Measurements from ENCODE around the gene IRX3. TPM values are rescaled to one million over a fixed set of nuclear protein-coding genes. Genes with fewer than 3 reads are reported as not detected.

The IRX3 gene
- total RNA-seq (under 1 TPM in 2 of 7 donors, not detected in 5; 0.13 to 0.23 TPM), polyA plus RNA-seq (under 1 TPM in 1 of 3 donors, not detected in 2; 0.03 TPM)
- long read RNA-seq, donor 1, result 0 reads
- long read RNA-seq, donor 2, result 0 reads

DNA sequence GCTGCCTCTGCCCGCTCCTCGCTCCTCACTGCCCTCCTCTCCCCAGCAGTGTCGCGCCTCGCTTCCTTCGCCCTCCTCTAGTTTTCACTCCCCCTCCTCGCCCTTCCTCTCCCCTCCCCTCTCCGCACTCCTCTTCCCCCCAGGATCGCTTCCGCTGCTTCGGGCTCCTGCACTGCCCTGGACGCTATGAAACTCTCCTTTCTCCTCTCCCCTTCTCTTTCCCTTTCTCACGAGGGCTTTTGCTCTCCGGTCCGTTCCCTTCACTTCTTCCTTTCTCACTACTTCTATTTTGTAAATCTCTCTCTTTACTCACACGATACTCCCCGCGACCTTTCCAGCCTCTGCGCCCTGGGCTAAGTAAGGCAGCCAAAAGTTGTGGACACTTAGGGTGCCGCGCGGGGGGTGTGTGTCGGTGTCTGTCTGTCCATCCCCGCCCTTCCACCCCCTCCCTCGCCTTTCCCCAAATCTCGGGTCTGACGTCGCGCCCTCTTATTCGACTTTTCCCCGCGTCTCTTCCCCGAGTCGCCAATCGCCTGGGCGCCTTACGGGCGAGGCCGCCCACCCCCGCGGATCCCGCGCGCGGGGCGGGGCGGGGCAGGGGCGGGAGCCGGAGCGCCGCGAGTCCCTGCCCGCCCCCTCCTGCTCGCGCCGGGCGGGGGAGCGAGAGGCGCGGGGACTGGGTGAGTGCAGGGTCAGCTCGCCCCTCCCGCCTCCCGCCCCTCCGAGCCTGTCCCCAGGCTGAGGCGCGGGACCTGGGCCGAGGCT, at the start of gene IRX3:
Gene IRX3 (minus strand): TSS at position 422 of the 765 bp plus-strand sequence. CDS start 737 bp downstream, outside the sequence.
- intact Hi-C loops (cut with DNase I; ENCODE audit: low total_unique reads), result no loop called here
- Histone ChIP-seq H3K9me3 (no peaks in the 10 kb centered on the region), H3K27me3 (replicated peaks in 1 of 7) (peaks cover 17 to 100% (median 98%) of the 10 kb centered on the region in 7 donors), H3K4me3 (peak within 1 kb of the TSS in 7 of 8 donors; percentile 20 to 63 (median 41)), H3K36me3 (no peaks in the 10 kb centered on the region), H3K4me1 (peaks cover 2 to 96% (median 68%) of the 10 kb centered on the region in 6 donors), H3K27ac (no peak within 1 kb of the TSS)
- WGBS, 5 donors, result 2 to 4% (median 2%) methylated on average over 48 to 67 of the region's 67 CpGs
- TF ChIP-seq POLR2AphosphoS5 (IDR thresholded peaks at IDR 0.05) (no peak), POLR2A (IDR thresholded peaks at IDR 0.05) (no peak)
- TF ChIP-seq, protein P1, sequence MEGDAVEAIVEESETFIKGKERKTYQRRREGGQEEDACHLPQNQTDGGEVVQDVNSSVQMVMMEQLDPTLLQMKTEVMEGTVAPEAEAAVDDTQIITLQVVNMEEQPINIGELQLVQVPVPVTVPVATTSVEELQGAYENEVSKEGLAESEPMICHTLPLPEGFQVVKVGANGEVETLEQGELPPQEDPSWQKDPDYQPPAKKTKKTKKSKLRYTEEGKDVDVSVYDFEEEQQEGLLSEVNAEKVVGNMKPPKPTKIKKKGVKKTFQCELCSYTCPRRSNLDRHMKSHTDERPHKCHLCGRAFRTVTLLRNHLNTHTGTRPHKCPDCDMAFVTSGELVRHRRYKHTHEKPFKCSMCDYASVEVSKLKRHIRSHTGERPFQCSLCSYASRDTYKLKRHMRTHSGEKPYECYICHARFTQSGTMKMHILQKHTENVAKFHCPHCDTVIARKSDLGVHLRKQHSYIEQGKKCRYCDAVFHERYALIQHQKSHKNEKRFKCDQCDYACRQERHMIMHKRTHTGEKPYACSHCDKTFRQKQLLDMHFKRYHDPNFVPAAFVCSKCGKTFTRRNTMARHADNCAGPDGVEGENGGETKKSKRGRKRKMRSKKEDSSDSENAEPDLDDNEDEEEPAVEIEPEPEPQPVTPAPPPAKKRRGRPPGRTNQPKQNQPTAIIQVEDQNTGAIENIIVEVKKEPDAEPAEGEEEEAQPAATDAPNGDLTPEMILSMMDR (IDR thresholded peaks at IDR 0.05 in 8 of 11, conservative IDR thresholded peaks at IDR 0.05 in 3 of 11), result no peak
- no peak for DNase-seq

DNA sequence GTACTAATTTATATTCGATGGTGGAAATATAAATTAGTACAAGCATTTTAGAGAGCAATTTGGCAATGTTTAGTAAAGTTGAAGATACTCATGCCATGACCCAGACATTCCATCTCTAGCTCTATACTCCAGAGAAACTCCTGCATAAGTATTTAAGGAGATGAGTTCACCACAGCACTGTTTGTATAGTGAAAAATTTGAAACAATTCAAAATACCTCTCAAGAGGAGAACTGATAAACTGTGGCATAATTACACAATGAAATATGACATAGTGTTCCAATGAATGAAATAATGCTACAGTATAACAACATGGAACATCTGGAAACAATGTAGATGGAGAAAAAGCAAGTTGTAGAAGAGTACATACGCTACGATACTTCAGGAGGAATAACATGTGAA, 48.6 kb upstream of the IRX3 start:
- H3K4me3 ChIP-seq, result no peak overlapping the region
- TF ChIP-seq POLR2AphosphoS5 (IDR thresholded peaks at IDR 0.05) (no peak), POLR2A (IDR thresholded peaks at IDR 0.05) (no peak)
- TF ChIP-seq, protein P1 (IDR thresholded peaks at IDR 0.05 in 8 of 11, conservative IDR thresholded peaks at IDR 0.05 in 3 of 11), result no peak
- WGBS, 5 donors, result 76 to 89% (median 85%) methylated on average over 3 of the region's 3 CpGs
- H3K36me3 ChIP-seq, result no peaks in the 10 kb centered on the region
- no peak for DNase-seq
- no peaks in the 10 kb centered on the region for H3K9me3 ChIP-seq
- peaks cover 0 to 50% (median 0%) of the 10 kb centered on the region in 7 donors for H3K27me3 ChIP-seq (replicated peaks in 1 of 7)
- intact Hi-C loops (cut with DNase I; ENCODE audit: low total_unique reads), result no loop called here
- no peak overlapping the region for H3K27ac ChIP-seq
- H3K4me1 ChIP-seq, result no peaks in the 10 kb centered on the region

DNA sequence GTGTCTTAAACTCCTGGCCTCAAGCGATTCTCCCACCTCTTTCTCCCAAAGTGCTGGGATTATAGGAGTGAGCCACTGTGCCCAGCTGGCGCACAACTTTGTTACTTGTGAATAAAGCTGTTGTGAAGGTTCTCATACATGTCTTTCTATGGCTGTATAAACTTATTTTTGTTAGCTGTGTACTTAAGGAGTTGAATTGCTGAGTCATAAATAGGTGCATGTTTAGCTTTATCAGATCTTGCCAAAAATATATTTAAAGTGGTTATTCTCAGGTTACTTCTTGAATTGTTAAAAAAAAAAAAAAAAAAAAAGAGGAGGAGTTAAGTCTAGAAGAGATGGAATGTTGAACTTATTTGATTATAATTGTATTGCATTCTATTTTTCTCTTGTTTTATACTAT, 47.6 kb upstream of the IRX3 start:
- H3K4me3 ChIP-seq, result no peak overlapping the region
- H3K4me1 ChIP-seq, result no peaks in the 10 kb centered on the region
- no peaks in the 10 kb centered on the region for H3K9me3 ChIP-seq
- no peak for DNase-seq
- 84 to 94% (median 92%) methylated on average over 2 of the region's 2 CpGs for WGBS, 5 donors
- no peak overlapping the region for H3K27ac ChIP-seq
- no peaks in the 10 kb centered on the region for H3K36me3 ChIP-seq
- intact Hi-C loops (cut with DNase I; ENCODE audit: low total_unique reads), result no loop called here
- H3K27me3 ChIP-seq (replicated peaks in 1 of 7), result peaks cover 0 to 55% (median 0%) of the 10 kb centered on the region in 7 donors
- TF ChIP-seq POLR2A (IDR thresholded peaks at IDR 0.05) (no peak), POLR2AphosphoS5 (IDR thresholded peaks at IDR 0.05) (no peak)
- TF ChIP-seq, protein P1 (IDR thresholded peaks at IDR 0.05 in 8 of 11, conservative IDR thresholded peaks at IDR 0.05 in 3 of 11), result no peak

DNA sequence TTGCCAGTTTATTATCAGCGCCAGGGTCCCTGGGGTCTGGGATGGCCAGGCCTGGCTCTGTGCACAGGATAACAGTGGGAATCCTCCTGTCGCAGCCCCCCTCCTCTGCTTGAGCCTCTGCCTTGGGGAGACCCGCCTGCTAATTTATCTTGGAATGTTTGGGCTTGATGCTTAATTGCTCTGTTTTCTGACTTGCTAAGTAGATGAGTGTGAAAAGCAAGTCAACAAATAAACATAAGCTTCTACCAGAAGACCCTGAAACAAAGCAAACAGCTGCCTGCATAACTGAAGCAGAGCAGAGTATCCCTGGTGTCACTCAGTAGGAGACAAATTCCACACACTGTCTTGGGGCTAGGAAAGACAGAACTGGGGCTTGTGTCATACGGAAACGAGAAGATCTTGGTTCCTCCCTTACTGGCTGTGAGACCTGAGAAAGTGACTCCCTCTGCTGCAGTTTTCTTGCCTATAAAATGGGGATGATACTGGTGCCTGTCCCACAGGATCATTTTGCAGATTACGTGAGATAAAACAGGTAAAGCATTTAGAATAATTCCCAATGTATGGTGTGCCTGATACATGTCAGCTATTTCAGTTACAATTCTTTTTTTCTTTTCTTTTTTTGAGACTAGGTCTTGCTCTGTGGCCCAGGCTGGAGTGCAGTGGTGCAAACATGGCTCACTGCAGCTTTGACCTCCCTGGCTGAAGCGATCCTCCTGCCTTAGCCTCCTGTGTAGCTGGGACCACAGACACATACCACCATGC, 44.8 kb upstream of the IRX3 start:
- H3K36me3 ChIP-seq, result no peaks in the 10 kb centered on the region
- DNase-seq, result no peak
- H3K4me1 ChIP-seq, result no peaks in the 10 kb centered on the region
- no peak overlapping the region for H3K27ac ChIP-seq
- peaks cover 0 to 55% (median 0%) of the 10 kb centered on the region in 7 donors for H3K27me3 ChIP-seq (replicated peaks in 1 of 7)
- H3K9me3 ChIP-seq, result no peaks in the 10 kb centered on the region
- intact Hi-C loops (cut with DNase I; ENCODE audit: low total_unique reads), result no loop called here
- no peak overlapping the region for H3K4me3 ChIP-seq
- TF ChIP-seq POLR2A (IDR thresholded peaks at IDR 0.05), result no peak
- no peak for TF ChIP-seq POLR2AphosphoS5 (IDR thresholded peaks at IDR 0.05)
- WGBS, 5 donors, result 51 to 59% (median 55%) methylated on average over 7 of the region's 7 CpGs

Data from spleen (tissue), 13 donors.